ENCODE results near the gene ALMS1. TPM values are rescaled to one million over a fixed set of nuclear protein-coding genes. Genes with fewer than 3 reads are reported as not detected.
"Not testable (repeated sequence)": the region's sequence is repeated elsewhere in the genome, so short reads cannot be mapped to it uniquely, and the experiment has no call there.

The ALMS1 gene
- polyA plus RNA-seq, 3 donors, result 0.55 to 5.2 (median 0.64) TPM

GRCh38 chr2:73532381-73532780 lies 146.7 kb downstream of the ALMS1 start:
- DNase-seq, result no peak
- Histone ChIP-seq H3K79me2 (ENCODE audit: insufficient read depth, low read length) (no peaks in the 10 kb centered on the region), H4K20me1 (ENCODE audit: insufficient read depth, low read length) (no peaks in the 10 kb centered on the region), H3K27ac (ENCODE audit: low read depth in 1 of 2, low read length in 2 of 2) (no peak overlapping the region), H3K4me3 (replicated peaks in 1 of 3; ENCODE audit: low read depth in 2 of 3, low read length in 3 of 3) (no peak overlapping the region), H2AFZ (ENCODE audit: insufficient read depth, low read depth, low read length, poor library complexity, severe bottlenecking) (no peak overlapping the region), H3K9ac (ENCODE audit: insufficient read depth, low read length, poor library complexity, severe bottlenecking) (no peak overlapping the region), H3K9me3 (replicated peaks in 1 of 2; ENCODE audit: control insufficient read depth in 1 of 2, insufficient read depth in 1 of 2, low read length in 2 of 2) (peaks cover 19% of the 10 kb centered on the region in 2 donors), H3K4me2 (replicated peaks; ENCODE audit: extremely low read depth, low read length, poor library complexity, severe bottlenecking) (no peak overlapping the region), H3K27me3 (ENCODE audit: control insufficient read depth in 2 of 2, insufficient read depth in 2 of 2, low read length in 2 of 2) (no peaks in the 10 kb centered on the region), H3K36me3 (replicated peaks in 1 of 2; ENCODE audit: control insufficient read depth in 1 of 2, insufficient read depth in 2 of 2, low read length in 2 of 2) (peaks cover 0 to 59% of the 10 kb centered on the region in 2 donors), H3K4me1 (ENCODE audit: control insufficient read depth in 1 of 2, insufficient read depth in 2 of 2, low read length in 2 of 2) (no peaks in the 10 kb centered on the region)
- peaks cover 25 to 48% (median 31%) of the 10 kb centered on the region in 7 donors for H3K9me3 Mint-ChIP-seq
- TF ChIP-seq CTCF (IDR thresholded peaks at IDR 0.05), result no peak
- H3K4me3 Mint-ChIP-seq, result no peak overlapping the region
- no peaks in the 10 kb centered on the region for H3K4me1 Mint-ChIP-seq
- H3K36me3 Mint-ChIP-seq, result peaks cover 39 to 73% of the 10 kb centered on the region in 2 donors
- H3K27me3 Mint-ChIP-seq (ENCODE audit: low read depth in 3 of 3), result peaks cover 0 to 2% (median 0%) of the 10 kb centered on the region in 3 donors
- no peak overlapping the region for H3K27ac Mint-ChIP-seq
- 100% methylated on average over 1 of the region's 1 CpG for WGBS (ENCODE audit: insufficient coverage)
- intact Hi-C loops (cut with micrococcal nuclease), result no loop called here

- Mint-ChIP-seq H3K4me3 (no peak overlapping the region), H3K27ac (no peak overlapping the region), H3K9me3 (peaks cover 29 to 49% (median 36%) of the 10 kb centered on the region in 7 donors), H3K36me3 (peaks cover 31 to 53% of the 10 kb centered on the region in 2 donors), H3K4me1 (no peaks in the 10 kb centered on the region), H3K27me3 (ENCODE audit: low read depth in 3 of 3) (no peaks in the 10 kb centered on the region)
- Histone ChIP-seq H3K4me2 (replicated peaks; ENCODE audit: extremely low read depth, low read length, poor library complexity, severe bottlenecking) (no peak overlapping the region), H3K27me3 (ENCODE audit: control insufficient read depth in 2 of 2, insufficient read depth in 2 of 2, low read length in 2 of 2) (no peaks in the 10 kb centered on the region), H3K27ac (ENCODE audit: low read depth in 1 of 2, low read length in 2 of 2) (no peak overlapping the region), H3K9ac (ENCODE audit: insufficient read depth, low read length, poor library complexity, severe bottlenecking) (no peak overlapping the region), H3K36me3 (replicated peaks in 1 of 2; ENCODE audit: control insufficient read depth in 1 of 2, insufficient read depth in 2 of 2, low read length in 2 of 2) (peaks cover 0 to 45% of the 10 kb centered on the region in 2 donors), H4K20me1 (ENCODE audit: insufficient read depth, low read length) (no peaks in the 10 kb centered on the region), H3K9me3 (replicated peaks in 1 of 2; ENCODE audit: control insufficient read depth in 1 of 2, insufficient read depth in 1 of 2, low read length in 2 of 2) (peaks cover 16 to 22% of the 10 kb centered on the region in 2 donors), H3K4me3 (replicated peaks in 1 of 3; ENCODE audit: low read depth in 2 of 3, low read length in 3 of 3) (no peak overlapping the region), H2AFZ (ENCODE audit: insufficient read depth, low read depth, low read length, poor library complexity, severe bottlenecking) (no peak overlapping the region), H3K79me2 (ENCODE audit: insufficient read depth, low read length) (no peaks in the 10 kb centered on the region), H3K4me1 (ENCODE audit: control insufficient read depth in 1 of 2, insufficient read depth in 2 of 2, low read length in 2 of 2) (no peaks in the 10 kb centered on the region)
- TF ChIP-seq CTCF (IDR thresholded peaks at IDR 0.05), result no peak
- intact Hi-C loops (cut with micrococcal nuclease), result no loop called here
- no CpG with 5 or more reads among the region's 6 CpGs for WGBS (ENCODE audit: insufficient coverage)
- no peak for DNase-seq
Observed at GRCh38 chr2:73536133-73536840, 150.7 kb downstream of the ALMS1 start.

- H3K4me3 ChIP-seq (replicated peaks in 1 of 3; ENCODE audit: low read depth in 2 of 3, low read length in 3 of 3); H3K27me3 Mint-ChIP-seq (ENCODE audit: low read depth in 3 of 3); H3K27me3 ChIP-seq (ENCODE audit: control insufficient read depth in 2 of 2, insufficient read depth in 2 of 2, low read length in 2 of 2); DNase-seq; intact Hi-C loops (cut with micrococcal nuclease); H2AFZ ChIP-seq (ENCODE audit: insufficient read depth, low read depth, low read length, poor library complexity, severe bottlenecking); H3K4me1 Mint-ChIP-seq; H3K9me3 Mint-ChIP-seq; H3K4me3 Mint-ChIP-seq; H3K4me2 ChIP-seq (replicated peaks; ENCODE audit: extremely low read depth, low read length, poor library complexity, severe bottlenecking); H3K79me2 ChIP-seq (ENCODE audit: insufficient read depth, low read length); H3K4me1 ChIP-seq (ENCODE audit: control insufficient read depth in 1 of 2, insufficient read depth in 2 of 2, low read length in 2 of 2); H3K9ac ChIP-seq (ENCODE audit: insufficient read depth, low read length, poor library complexity, severe bottlenecking); H4K20me1 ChIP-seq (ENCODE audit: insufficient read depth, low read length); H3K27ac Mint-ChIP-seq; H3K27ac ChIP-seq (ENCODE audit: low read depth in 1 of 2, low read length in 2 of 2); H3K9me3 ChIP-seq (replicated peaks in 1 of 2; ENCODE audit: control insufficient read depth in 1 of 2, insufficient read depth in 1 of 2, low read length in 2 of 2): not testable (repeated sequence)
- peaks cover 0 to 17% of the 10 kb centered on the region in 2 donors for H3K36me3 ChIP-seq (replicated peaks in 1 of 2; ENCODE audit: control insufficient read depth in 1 of 2, insufficient read depth in 2 of 2, low read length in 2 of 2)
- H3K36me3 Mint-ChIP-seq, result peaks cover 25 to 29% of the 10 kb centered on the region in 2 donors
- WGBS (ENCODE audit: insufficient coverage), result 87% methylated on average over 5 of the region's 5 CpGs
Observed at GRCh38 chr2:73560875-73561274, 175.2 kb downstream of the ALMS1 start.
